Trophoblast cell (in vitro differentiated cells and primary cell): ENCODE data around the gene DIAPH2.
A peak's percentile ranks its signal among the peaks of the same experiment; 100 is the strongest.

ENCODE experiments used
- DNase-seq, 2 donors: peaks; one replicate each; pipeline ENCODE4 v3.0.0-alpha.2; 2016
- H2AFZ ChIP-seq: 2 replicates; pipeline ENCODE4 v1.6.1; 2013; ENCODE audit warnings: low read length, moderate library complexity, mild to moderate bottlenecking; ENCODE audit not compliant: insufficient read depth, poor library complexity
- H2AK5ac ChIP-seq: 2 replicates; pipeline ENCODE4 v1.6.1; 2013; ENCODE audit warnings: mild to moderate bottlenecking, low read length
- H2BK120ac ChIP-seq: 2 replicates; pipeline ENCODE4 v1.6.1; 2013; ENCODE audit warnings: low read length, mild to moderate bottlenecking, moderate library complexity; ENCODE audit not compliant: insufficient read depth, poor library complexity
- H2BK12ac ChIP-seq: 2 replicates; pipeline ENCODE4 v1.6.1; 2013; ENCODE audit warnings: mild to moderate bottlenecking, low read length, moderate library complexity
- H2BK5ac ChIP-seq: 2 replicates; pipeline ENCODE4 v1.6.1; 2013; ENCODE audit warnings: low read length, low read depth, moderate library complexity, mild to moderate bottlenecking; ENCODE audit not compliant: poor library complexity
- H3K14ac ChIP-seq: 2 replicates; pipeline ENCODE4 v1.6.1; 2013; ENCODE audit warnings: mild to moderate bottlenecking, low read length
- H3K18ac ChIP-seq: 2 replicates; pipeline ENCODE4 v1.6.1; 2013; ENCODE audit warnings: mild to moderate bottlenecking, low read length
- H3K23ac ChIP-seq: 2 replicates; pipeline ENCODE4 v1.6.1; 2013; ENCODE audit warnings: low read length
- H3K27ac ChIP-seq: 2 replicates; pipeline ENCODE4 v1.5.1; 2013; ENCODE audit warnings: low read depth, mild to moderate bottlenecking, inconsistent platforms, low read length, moderate library complexity
- H3K27me3 ChIP-seq: 2 replicates; pipeline ENCODE4 v1.6.1; 2013; ENCODE audit warnings: inconsistent platforms, mild to moderate bottlenecking, low read length, moderate library complexity; ENCODE audit not compliant: insufficient read depth
- H3K36me3 ChIP-seq, 2 experiments: 1 replicate in 1 of 2; 2 replicates in 1 of 2; pipeline ENCODE4 v1.6.1; 2013; ENCODE audit warnings: low read length in 2 of 2, mild to moderate bottlenecking in 2 of 2, moderate library complexity in 1 of 2; ENCODE audit not compliant: insufficient read depth in 2 of 2, control insufficient read depth in 1 of 2
- H3K4ac ChIP-seq: 2 replicates; pipeline ENCODE4 v1.6.1; 2013; ENCODE audit warnings: low read depth, mild to moderate bottlenecking, low read length, moderate library complexity
- H3K4me1 ChIP-seq, 2 experiments: 1 replicate in 1 of 2; 2 replicates in 1 of 2; pipeline ENCODE4 v1.6.1; 2013; ENCODE audit warnings: low read length in 2 of 2, mild to moderate bottlenecking in 2 of 2, moderate library complexity in 1 of 2; ENCODE audit not compliant: insufficient read depth in 2 of 2, control insufficient read depth in 1 of 2
- H3K4me2 ChIP-seq: 2 replicates; pipeline ENCODE4 v1.6.1; 2013; ENCODE audit warnings: inconsistent platforms, mild to moderate bottlenecking, low read length, moderate library complexity
- H3K4me3 ChIP-seq: 2 replicates; pipeline ENCODE4 v1.5.1; 2013; ENCODE audit warnings: mild to moderate bottlenecking, low read depth, low read length, inconsistent platforms
- H3K79me1 ChIP-seq: one replicate; pipeline ENCODE4 v1.6.1; 2013; ENCODE audit warnings: low read length
- H3K79me2 ChIP-seq: 2 replicates; pipeline ENCODE4 v1.6.1; 2013; ENCODE audit warnings: low read length, mild to moderate bottlenecking; ENCODE audit not compliant: control insufficient read depth, insufficient read depth, poor library complexity
- H3K9ac ChIP-seq: 2 replicates; pipeline ENCODE4 v1.6.1; 2013; ENCODE audit warnings: mild to moderate bottlenecking, low read length
- H3K9me3 ChIP-seq: 2 replicates; pipeline ENCODE4 v1.6.1; 2013; ENCODE audit warnings: low read depth, mild to moderate bottlenecking, control low read depth, inconsistent platforms, low read length; ENCODE audit not compliant: insufficient read depth
- H4K12ac ChIP-seq: 2 replicates; pipeline ENCODE4 v1.6.1; 2013; ENCODE audit warnings: low read depth, mild to moderate bottlenecking, low read length, moderate library complexity
- H4K8ac ChIP-seq: 2 replicates; pipeline ENCODE4 v1.6.1; 2013; ENCODE audit warnings: low read depth, mild to moderate bottlenecking, low read length, moderate library complexity
- H4K91ac ChIP-seq: one replicate; pipeline ENCODE4 v1.6.1; 2013; ENCODE audit warnings: low read depth, mild to moderate bottlenecking, low read length, moderate library complexity
- WGBS: extraction: QIAGEN DNeasy Blood & Tissue Kit; methylation state at CpG from one replicate; pipeline ENCODE4 v1.1.7; 2013; ENCODE audit warnings: missing lambda C conversion rate; ENCODE audit not compliant: insufficient read length, insufficient coverage; ENCODE audit errors: extremely low coverage; 5-methylcytosine and 5-hydroxymethylcytosine counted together

The DIAPH2 gene

DNA sequence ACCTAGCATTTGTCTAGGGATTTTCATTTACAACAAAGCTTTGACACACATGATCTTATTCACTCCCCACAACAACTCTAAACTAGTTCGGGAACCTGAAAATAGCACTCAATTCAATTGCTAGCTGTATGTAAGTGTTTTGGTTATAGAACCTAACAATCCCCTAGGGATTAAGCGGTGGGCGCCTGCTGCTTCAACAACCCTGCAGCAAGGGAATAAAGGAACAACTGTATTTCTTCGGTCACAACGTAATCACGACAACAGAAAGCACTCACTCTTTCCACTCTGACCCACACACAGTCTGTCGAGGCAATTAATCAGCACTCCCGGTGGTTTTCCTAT, 674 bp upstream of the DIAPH2 start:
- Histone ChIP-seq H3K4me3 (no peak overlapping the region), H2BK5ac (no peak overlapping the region), H3K79me1 (peaks cover 4% of the 10 kb centered on the region), H3K36me3 (no peaks in the 10 kb centered on the region), H3K4me1 (no peaks in the 10 kb centered on the region), H3K79me2 (peaks cover 4% of the 10 kb centered on the region), H2BK12ac (no peak overlapping the region), H4K12ac (no peak overlapping the region), H2AK5ac (no peak overlapping the region), H4K91ac (no peak overlapping the region), H2BK120ac (no peak overlapping the region), H3K14ac (no peak overlapping the region), H3K18ac (no peak overlapping the region), H4K8ac (no peak overlapping the region), H3K9me3 (no peaks in the 10 kb centered on the region), H3K4ac (no peak overlapping the region), H2AFZ (no peak overlapping the region), H3K27me3 (no peaks in the 10 kb centered on the region), H3K9ac (no peak overlapping the region), H3K4me2 (peak overlapping the region; percentile 87), H3K23ac (no peak overlapping the region), H3K27ac (no peak overlapping the region)
- no CpG with 5 or more reads among the region's 8 CpGs for WGBS
- DNase-seq: no peak

DNA sequence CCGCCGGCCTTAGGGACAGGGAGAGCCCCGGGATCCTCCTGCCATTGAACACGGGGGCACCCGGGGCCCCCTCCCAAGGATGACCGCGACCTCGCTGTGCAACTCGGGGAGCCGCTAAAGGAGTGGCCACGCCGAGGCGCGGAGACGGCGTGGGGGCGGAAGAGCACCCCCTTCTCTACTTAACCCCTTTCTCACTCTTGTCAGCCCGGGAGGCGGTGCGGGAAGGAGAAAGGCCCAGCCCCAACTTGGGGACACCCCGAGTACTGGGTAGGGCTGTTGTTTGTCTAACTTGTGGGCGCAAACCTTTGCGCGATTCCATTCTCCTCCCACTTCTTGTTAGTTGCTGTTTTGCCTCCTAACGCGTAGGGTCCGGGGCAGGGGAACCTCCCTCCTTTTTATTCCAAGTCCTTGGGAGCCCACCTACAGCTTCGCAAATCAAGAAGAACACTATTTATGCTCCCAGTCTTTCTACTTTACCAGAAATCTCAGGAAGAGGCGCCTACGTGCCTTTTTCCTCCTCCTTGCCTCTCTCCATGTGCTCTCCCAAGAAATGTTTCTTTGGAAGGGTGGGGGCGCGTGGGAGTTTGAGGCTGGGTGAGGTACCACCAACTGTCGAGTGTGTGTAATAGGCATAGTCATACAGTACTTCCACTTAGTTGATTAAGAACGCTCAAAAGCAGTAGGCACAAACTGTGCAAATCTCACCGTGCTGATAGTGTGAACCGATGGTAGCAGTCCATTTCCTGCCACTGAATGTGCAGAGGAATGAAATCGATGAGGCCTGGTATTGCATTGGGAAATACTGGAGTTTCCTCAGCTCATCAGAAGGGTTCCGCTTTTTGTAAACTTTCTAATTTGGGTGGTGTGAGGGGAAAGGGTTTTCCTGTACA, 813 bp downstream of the DIAPH2 start:
- H4K12ac ChIP-seq: peak overlapping the region; percentile 26
- peak overlapping the region; percentile 77 for H2AFZ ChIP-seq
- H2BK120ac ChIP-seq: no peak overlapping the region
- peak overlapping the region; percentile 22 for H3K14ac ChIP-seq
- no peak overlapping the region for H2BK5ac ChIP-seq
- peak overlapping the region; percentile 20 for H3K4ac ChIP-seq
- peak overlapping the region; percentile 43 for H3K18ac ChIP-seq
- H2BK12ac ChIP-seq: no peak overlapping the region
- no peak overlapping the region for H3K23ac ChIP-seq
- no peak overlapping the region for H3K27ac ChIP-seq
- no peaks in the 10 kb centered on the region for H3K27me3 ChIP-seq
- H3K9ac ChIP-seq: peak overlapping the region; percentile 64
- peak; percentile 21 to 62 for DNase-seq
- no peaks in the 10 kb centered on the region for H3K36me3 ChIP-seq
- H3K4me2 ChIP-seq: peak overlapping the region; percentile 87
- H3K79me2 ChIP-seq: peaks cover 4% of the 10 kb centered on the region
- H3K4me3 ChIP-seq: peak overlapping the region; percentile 77
- no peak overlapping the region for H2AK5ac ChIP-seq
- peaks cover 4% of the 10 kb centered on the region for H3K79me1 ChIP-seq
- H3K9me3 ChIP-seq: no peaks in the 10 kb centered on the region
- peaks cover 0 to 1% of the 10 kb centered on the region in 2 experiments for H3K4me1 ChIP-seq
- H4K91ac ChIP-seq: peak overlapping the region; percentile 50
- no CpG with 5 or more reads among the region's 38 CpGs for WGBS
- H4K8ac ChIP-seq: peak overlapping the region; percentile 16

DNA sequence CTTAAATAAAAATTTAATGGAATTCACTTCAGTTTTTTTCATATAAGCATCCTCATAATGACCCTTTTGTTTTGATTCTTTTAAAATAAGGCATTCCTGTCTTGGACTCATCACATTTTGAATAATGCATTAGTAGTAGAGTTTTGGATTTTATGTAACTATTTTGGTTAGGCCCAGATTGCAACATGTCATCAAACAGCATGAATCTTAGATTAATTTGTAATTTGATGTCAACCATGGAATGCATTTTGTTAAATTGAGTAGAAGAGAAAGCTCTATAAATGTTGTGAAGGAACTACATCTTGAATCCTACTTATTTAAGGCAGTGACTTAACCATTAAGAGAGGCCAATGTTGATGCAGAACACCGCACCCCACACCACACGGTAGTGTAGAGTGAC, 3.1 kb downstream of the DIAPH2 start:
- H3K14ac ChIP-seq: no peak overlapping the region
- H3K9ac ChIP-seq: no peak overlapping the region
- H4K91ac ChIP-seq: no peak overlapping the region
- no peak overlapping the region for H3K4ac ChIP-seq
- no peak for DNase-seq
- H3K9me3 ChIP-seq: no peaks in the 10 kb centered on the region
- H3K18ac ChIP-seq: no peak overlapping the region
- no peak overlapping the region for H2BK120ac ChIP-seq
- WGBS: no CpG with 5 or more reads among the region's 2 CpGs
- no peak overlapping the region for H4K8ac ChIP-seq
- no peak overlapping the region for H2BK12ac ChIP-seq
- peaks cover 0 to 1% of the 10 kb centered on the region in 2 experiments for H3K4me1 ChIP-seq
- no peak overlapping the region for H3K27ac ChIP-seq
- no peak overlapping the region for H2BK5ac ChIP-seq
- H2AFZ ChIP-seq: no peak overlapping the region
- peaks cover 4% of the 10 kb centered on the region for H3K79me1 ChIP-seq
- no peak overlapping the region for H2AK5ac ChIP-seq
- H3K27me3 ChIP-seq: no peaks in the 10 kb centered on the region
- no peak overlapping the region for H3K4me3 ChIP-seq
- H4K12ac ChIP-seq: no peak overlapping the region
- H3K79me2 ChIP-seq: peaks cover 4% of the 10 kb centered on the region
- no peak overlapping the region for H3K23ac ChIP-seq
- H3K4me2 ChIP-seq: no peak overlapping the region
- no peaks in the 10 kb centered on the region for H3K36me3 ChIP-seq

DNA sequence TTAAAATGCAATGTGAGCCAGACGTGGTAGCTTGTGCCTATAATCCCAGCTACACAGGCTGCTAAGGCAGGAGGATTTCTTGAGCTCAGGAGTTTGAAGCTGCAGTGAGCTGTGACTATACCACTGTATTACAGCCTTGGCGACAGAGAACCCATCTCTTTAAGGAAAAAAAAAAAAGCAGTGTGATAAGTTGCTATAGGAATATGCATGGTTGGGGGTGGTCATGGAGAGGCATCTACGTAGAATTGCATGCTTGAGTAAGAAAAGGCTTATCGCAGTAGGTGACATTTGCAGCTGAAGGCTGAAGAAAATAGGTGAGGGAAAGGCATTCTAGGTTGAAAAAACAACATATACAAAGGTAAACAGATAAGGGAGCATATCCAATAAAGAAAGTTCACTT, 4.1 kb downstream of the DIAPH2 start:
- no peak overlapping the region for H2BK12ac ChIP-seq
- DNase-seq: no peak
- H3K27me3 ChIP-seq: no peaks in the 10 kb centered on the region
- WGBS: no CpG with 5 or more reads among the region's 4 CpGs
- peaks cover 4% of the 10 kb centered on the region for H3K79me1 ChIP-seq
- peaks cover 0 to 1% of the 10 kb centered on the region in 2 experiments for H3K4me1 ChIP-seq
- H3K79me2 ChIP-seq: peaks cover 4% of the 10 kb centered on the region
- H3K4me2 ChIP-seq: no peak overlapping the region
- H3K4ac ChIP-seq: no peak overlapping the region
- no peak overlapping the region for H4K8ac ChIP-seq
- no peaks in the 10 kb centered on the region for H3K9me3 ChIP-seq
- no peak overlapping the region for H3K23ac ChIP-seq
- H4K91ac ChIP-seq: no peak overlapping the region
- H3K14ac ChIP-seq: no peak overlapping the region
- H4K12ac ChIP-seq: no peak overlapping the region
- no peak overlapping the region for H2AFZ ChIP-seq
- H2BK120ac ChIP-seq: no peak overlapping the region
- H2AK5ac ChIP-seq: no peak overlapping the region
- H3K27ac ChIP-seq: no peak overlapping the region
- H2BK5ac ChIP-seq: no peak overlapping the region
- H3K4me3 ChIP-seq: no peak overlapping the region
- H3K18ac ChIP-seq: no peak overlapping the region
- no peak overlapping the region for H3K9ac ChIP-seq
- no peaks in the 10 kb centered on the region for H3K36me3 ChIP-seq
